Uterus (tissue), 4 donors: ENCODE data around the gene SPDYE4. TPM values are rescaled to one million over a fixed set of nuclear protein-coding genes. Genes with fewer than 3 reads are reported as not detected.

Experiments used
- DNase-seq, 2 donors: peaks; one replicate each; pipeline ENCODE4 v3.0.0-alpha.2; 2019 to 2020
- H3K27ac ChIP-seq, 2 donors: fragments of 200-600 bp; sonication (generic); 1 replicate in 1 of 2; 2 replicates in 1 of 2; pipeline ENCODE4 v1.5.1; 2016 to 2018
- H3K27me3 ChIP-seq, 2 donors: fragments of 200-600 bp; sonication (generic); one replicate each; pipeline ENCODE4 v1.5.1; 2018 to 2019; ENCODE audit warnings: control low read depth in 1 of 2
- H3K36me3 ChIP-seq, 2 donors: fragments of 200-600 bp; sonication (generic); one replicate each; pipeline ENCODE4 v1.5.1; 2019; ENCODE audit warnings: control low read depth in 1 of 2
- H3K4me1 ChIP-seq, 2 donors: fragments of 200-600 bp; sonication (generic); one replicate each; pipeline ENCODE4 v1.5.1; 2018 to 2019; ENCODE audit warnings: control low read depth in 1 of 2
- H3K4me3 ChIP-seq, 2 donors: fragments of 200-600 bp; sonication (generic); 1 replicate in 1 of 2; 2 replicates in 1 of 2; pipeline ENCODE4 v1.5.1; 2018 to 2019; ENCODE audit warnings: mild to moderate bottlenecking in 1 of 2
- H3K9me3 ChIP-seq, 2 donors: fragments of 200-600 bp; sonication (generic); one replicate each; pipeline ENCODE4 v1.5.1; 2019; ENCODE audit warnings: control low read depth in 1 of 2
- POLR2A ChIP-seq, 2 donors: fragments of 450-650 bp; IDR thresholded peaks; one replicate each; pipeline ENCODE4 v1.6.1; 2016; ENCODE audit warnings: antibody characterized with exemption in 2 of 2, mild to moderate bottlenecking in 1 of 2, moderate library complexity in 1 of 2
- intact Hi-C: fragments of 100-400 bp; cut with DNase I; formaldehyde crosslinking; loops from one replicate; pipeline ENCODE4 v1.15.1; 2023; ENCODE audit warnings: low total_unique reads
- total RNA-seq, 4 donors: library from RNA; depleted of rRNA in 3 of 4; stranded (reverse); fragments of >200 nt in 3 of 4; gene quantifications; one replicate each; pipeline versions ENCODE4 v1.1.0 to v1.2.4, GENCODE V29; 2014 to 2023
- TF ChIP-seq, protein P1 (sequence below), 4 experiments: fragments of 200-600 bp in 2 of 4; fragments of 450-650 bp in 2 of 4; sonication (generic) in 2 of 4; IDR thresholded peaks; one replicate each; pipeline ENCODE4 v1.5.1; 2016 to 2019; ENCODE audit warnings: antibody characterized with exemption in 4 of 4, mild to moderate bottlenecking in 2 of 4, moderate library complexity in 1 of 4
- donor health status: DM: yes; HTN: yes; CAD: no.

SPDYE4 gene
- total RNA-seq, 4 donors from 2014 or later, result not detected

DNA sequence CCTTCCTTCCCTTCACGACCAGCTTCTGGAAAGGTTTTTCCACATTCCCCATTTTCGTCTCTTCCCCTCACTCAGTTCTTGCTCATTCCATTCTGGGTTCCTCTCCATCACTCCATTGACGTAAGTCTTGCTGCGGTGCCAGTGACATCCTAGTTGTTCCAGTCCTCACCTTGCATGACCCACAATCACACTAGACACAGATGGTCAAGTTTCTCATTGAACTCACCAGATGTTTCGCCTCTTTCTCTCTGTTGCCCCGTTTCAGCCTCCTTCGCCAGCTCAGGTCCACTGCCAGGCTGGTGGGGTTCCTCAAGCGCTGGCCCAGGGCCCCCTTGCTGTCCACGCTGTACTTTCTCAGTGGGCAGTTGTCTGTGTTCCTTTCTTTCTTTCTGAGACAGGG lies 57.1 kb downstream of the SPDYE4 start:
- intact Hi-C loops, result no loop called here
- Histone ChIP-seq H3K27me3 (no peaks in the 10 kb centered on the region), H3K9me3 (no peaks in the 10 kb centered on the region), H3K4me3 (no peak overlapping the region), H3K4me1 (peaks cover 7 to 14% of the 10 kb centered on the region in 2 donors), H3K36me3 (no peaks in the 10 kb centered on the region), H3K27ac (no peak overlapping the region)
- no peak for DNase-seq
- TF ChIP-seq POLR2A (IDR thresholded peaks at IDR 0.05), result no peak
- TF ChIP-seq, protein P1, sequence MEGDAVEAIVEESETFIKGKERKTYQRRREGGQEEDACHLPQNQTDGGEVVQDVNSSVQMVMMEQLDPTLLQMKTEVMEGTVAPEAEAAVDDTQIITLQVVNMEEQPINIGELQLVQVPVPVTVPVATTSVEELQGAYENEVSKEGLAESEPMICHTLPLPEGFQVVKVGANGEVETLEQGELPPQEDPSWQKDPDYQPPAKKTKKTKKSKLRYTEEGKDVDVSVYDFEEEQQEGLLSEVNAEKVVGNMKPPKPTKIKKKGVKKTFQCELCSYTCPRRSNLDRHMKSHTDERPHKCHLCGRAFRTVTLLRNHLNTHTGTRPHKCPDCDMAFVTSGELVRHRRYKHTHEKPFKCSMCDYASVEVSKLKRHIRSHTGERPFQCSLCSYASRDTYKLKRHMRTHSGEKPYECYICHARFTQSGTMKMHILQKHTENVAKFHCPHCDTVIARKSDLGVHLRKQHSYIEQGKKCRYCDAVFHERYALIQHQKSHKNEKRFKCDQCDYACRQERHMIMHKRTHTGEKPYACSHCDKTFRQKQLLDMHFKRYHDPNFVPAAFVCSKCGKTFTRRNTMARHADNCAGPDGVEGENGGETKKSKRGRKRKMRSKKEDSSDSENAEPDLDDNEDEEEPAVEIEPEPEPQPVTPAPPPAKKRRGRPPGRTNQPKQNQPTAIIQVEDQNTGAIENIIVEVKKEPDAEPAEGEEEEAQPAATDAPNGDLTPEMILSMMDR (IDR thresholded peaks at IDR 0.05), result no peak

Other genes starting within 250 kb of the SPDYE4 start
- gene MYH10, start 127.8 kb downstream of the SPDYE4 start, total RNA-seq, result 100 to 1,000 TPM in 1 of 4 donors, 10 to 100 TPM in 3; 39.1 to 229 (median 65.0) TPM
- gene CCDC42, start 13.7 kb downstream of the SPDYE4 start, total RNA-seq, result not detected
- 1 to 10 TPM in 1 of 4 donors, not detected in 3; 2.4 TPM for gene MFSD6L, start 40.8 kb upstream of the SPDYE4 start, total RNA-seq
- gene PIK3R6, start 109.1 kb upstream of the SPDYE4 start, total RNA-seq, result 10 to 100 TPM in 1 of 4 donors, 1 to 10 TPM in 1, under 1 TPM in 1, not detected in 1; 0.34 to 24.6 (median 1.1) TPM
- 10 to 100 TPM in 2 of 4 donors, 1 to 10 TPM in 2; 1.6 to 12.0 (median 8.4) TPM for gene PIK3R5, start 207.2 kb upstream of the SPDYE4 start, total RNA-seq